Measurements from ENCODE around the gene CTSF.

DNA sequence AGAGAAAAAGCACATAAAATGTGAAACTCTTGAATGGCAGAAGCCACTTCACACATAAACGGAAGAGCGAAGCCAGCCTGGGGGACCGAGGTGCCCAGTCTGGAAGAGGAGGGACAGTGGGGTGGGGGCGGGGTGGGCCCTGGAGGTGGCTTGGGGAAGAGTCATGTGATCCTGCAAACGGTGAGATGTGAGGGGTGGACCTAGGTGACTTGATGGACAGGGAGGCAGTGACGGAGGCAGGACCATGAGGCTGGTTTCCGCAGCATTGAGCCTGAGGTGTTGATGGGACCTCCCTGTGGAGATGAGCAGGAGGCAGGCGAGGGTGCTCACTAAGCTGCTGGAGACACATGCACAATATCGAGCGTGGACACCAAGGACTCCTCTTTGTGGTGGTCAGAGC is 39.3 kb downstream of the CTSF start:
- TF ChIP-seq MXI1 (IDR thresholded peaks at IDR 0.05; ENCODE audit: borderline replicate concordance, low read depth, low read length) (no peak), FOXA1 (IDR thresholded peaks at IDR 0.05) (no peak), FOXA1 (CRISPR knock-in tag; IDR thresholded peaks at IDR 0.05) (no peak), MIXL1 (CRISPR knock-in tag; IDR thresholded peaks at IDR 0.05) (no peak), SMAD3 (CRISPR knock-in tag; IDR thresholded peaks at IDR 0.05) (no peak), CEBPB (IDR thresholded peaks at IDR 0.05; ENCODE audit: borderline replicate concordance, low read depth, low read length) (no peak)
- TF ChIP-seq, protein P1, sequence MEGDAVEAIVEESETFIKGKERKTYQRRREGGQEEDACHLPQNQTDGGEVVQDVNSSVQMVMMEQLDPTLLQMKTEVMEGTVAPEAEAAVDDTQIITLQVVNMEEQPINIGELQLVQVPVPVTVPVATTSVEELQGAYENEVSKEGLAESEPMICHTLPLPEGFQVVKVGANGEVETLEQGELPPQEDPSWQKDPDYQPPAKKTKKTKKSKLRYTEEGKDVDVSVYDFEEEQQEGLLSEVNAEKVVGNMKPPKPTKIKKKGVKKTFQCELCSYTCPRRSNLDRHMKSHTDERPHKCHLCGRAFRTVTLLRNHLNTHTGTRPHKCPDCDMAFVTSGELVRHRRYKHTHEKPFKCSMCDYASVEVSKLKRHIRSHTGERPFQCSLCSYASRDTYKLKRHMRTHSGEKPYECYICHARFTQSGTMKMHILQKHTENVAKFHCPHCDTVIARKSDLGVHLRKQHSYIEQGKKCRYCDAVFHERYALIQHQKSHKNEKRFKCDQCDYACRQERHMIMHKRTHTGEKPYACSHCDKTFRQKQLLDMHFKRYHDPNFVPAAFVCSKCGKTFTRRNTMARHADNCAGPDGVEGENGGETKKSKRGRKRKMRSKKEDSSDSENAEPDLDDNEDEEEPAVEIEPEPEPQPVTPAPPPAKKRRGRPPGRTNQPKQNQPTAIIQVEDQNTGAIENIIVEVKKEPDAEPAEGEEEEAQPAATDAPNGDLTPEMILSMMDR (CRISPR knock-in tag; IDR thresholded peaks at IDR 0.05), result no peak
